WERI-Rb-1 (cell line): ENCODE results near the gene GGT7.

Source experiments
- DNase-seq: peaks from one replicate; pipeline ENCODE4 v3.0.0-alpha.2; 2020
- H3K27ac ChIP-seq: fragments of 250-450 bp; sonication (Bioruptor Pico); 2 replicates; pipeline ENCODE4 v1.5.1; 2020; ENCODE audit warnings: mild to moderate bottlenecking, moderate library complexity
- H3K27me3 ChIP-seq: fragments of 250-450 bp; sonication (Bioruptor Pico); 2 replicates; pipeline ENCODE4 v1.5.1; 2021; ENCODE audit warnings: mild to moderate bottlenecking, low read depth, moderate library complexity; ENCODE audit not compliant: insufficient read depth, severe bottlenecking
- H3K36me3 ChIP-seq: fragments of 250-450 bp; sonication (Bioruptor Pico); 2 replicates; pipeline ENCODE4 v1.5.1; 2020; ENCODE audit warnings: mild to moderate bottlenecking, moderate library complexity
- H3K4me3 ChIP-seq: 2 replicates; pipeline ENCODE4 v1.5.1; 2011; ENCODE audit warnings: low read depth, mild to moderate bottlenecking, control low read depth, low read length
- H3K9me3 ChIP-seq: fragments of 250-450 bp; sonication (Bioruptor Pico); 2 replicates; pipeline ENCODE4 v1.5.1; 2021; ENCODE audit warnings: mild to moderate bottlenecking, moderate library complexity; ENCODE audit not compliant: severe bottlenecking
- CTCF ChIP-seq: IDR thresholded peaks from 2 replicates; pipeline ENCODE4 v1.5.1; 2011; ENCODE audit warnings: low read depth, mild to moderate bottlenecking, control low read depth, inconsistent platforms, low read length

GGT7 gene

GRCh38 chr20:34894723-34895122, 22.1 kb upstream of the GGT7 start:
- H3K36me3 ChIP-seq = no peaks in the 10 kb centered on the region
- no peaks in the 10 kb centered on the region for H3K9me3 ChIP-seq
- no peaks in the 10 kb centered on the region for H3K27me3 ChIP-seq
- DNase-seq = no peak
- H3K4me3 ChIP-seq = no peak overlapping the region
- no peak for TF ChIP-seq CTCF
- no peak overlapping the region for H3K27ac ChIP-seq

GRCh38 chr20:34892671-34893070, 20.0 kb upstream of the GGT7 start:
- no peak for TF ChIP-seq CTCF
- Histone ChIP-seq H3K27me3 (no peaks in the 10 kb centered on the region), H3K27ac (no peak overlapping the region), H3K4me3 (no peak overlapping the region), H3K36me3 (no peaks in the 10 kb centered on the region), H3K9me3 (no peaks in the 10 kb centered on the region)
- no peak for DNase-seq

GRCh38 chr20:34891166-34892062, 18.8 kb upstream of the GGT7 start:
- Histone ChIP-seq H3K27me3 (no peaks in the 10 kb centered on the region), H3K36me3 (no peaks in the 10 kb centered on the region), H3K4me3 (no peak overlapping the region), H3K9me3 (no peaks in the 10 kb centered on the region), H3K27ac (no peak overlapping the region)
- no peak for DNase-seq
- no peak for TF ChIP-seq CTCF

GRCh38 chr20:34888468-34888867, 15.8 kb upstream of the GGT7 start:
- TF ChIP-seq CTCF = no peak
- Histone ChIP-seq H3K4me3 (no peak overlapping the region), H3K9me3 (no peaks in the 10 kb centered on the region), H3K36me3 (no peaks in the 10 kb centered on the region), H3K27ac (no peak overlapping the region), H3K27me3 (no peaks in the 10 kb centered on the region)
- DNase-seq = no peak

GRCh38 chr20:34887023-34887422, 14.4 kb upstream of the GGT7 start:
- H3K9me3 ChIP-seq = no peaks in the 10 kb centered on the region
- DNase-seq = no peak
- no peak overlapping the region for H3K27ac ChIP-seq
- TF ChIP-seq CTCF = no peak
- H3K27me3 ChIP-seq = no peaks in the 10 kb centered on the region
- H3K4me3 ChIP-seq = no peak overlapping the region
- H3K36me3 ChIP-seq = no peaks in the 10 kb centered on the region

- Histone ChIP-seq H3K9me3 (no peaks in the 10 kb centered on the region), H3K4me3 (no peak overlapping the region), H3K27me3 (no peaks in the 10 kb centered on the region), H3K36me3 (no peaks in the 10 kb centered on the region), H3K27ac (no peak overlapping the region)
- no peak for TF ChIP-seq CTCF
- no peak for DNase-seq
Measured at GRCh38 chr20:34886122-34886521, 13.5 kb upstream of the GGT7 start.
